ENCODE results near the gene CNPY1. TPM values are rescaled to one million over a fixed set of nuclear protein-coding genes. Genes with fewer than 3 reads are reported as not detected.

Gene CNPY1
- total RNA-seq, 1 donor from 2014 or later = not detected

GRCh38 chr7:155497149-155497901 lies 49.0 kb downstream of the CNPY1 start:
- TF ChIP-seq CTCF (conservative IDR thresholded peaks at IDR 0.05) = no peak
- H3K27me3 Mint-ChIP-seq = peaks cover 81% of the 10 kb centered on the region
- no peaks in the 10 kb centered on the region for H3K4me1 Mint-ChIP-seq (ENCODE audit: unreplicated experiment)
- no peak overlapping the region for H3K27ac Mint-ChIP-seq
- no peaks in the 10 kb centered on the region for H3K9me3 Mint-ChIP-seq
- DNase-seq (ENCODE audit: extremely low spot score, unreplicated experiment) = no peak
- H3K4me3 Mint-ChIP-seq = no peak overlapping the region
- no peaks in the 10 kb centered on the region for H3K36me3 Mint-ChIP-seq

DNA sequence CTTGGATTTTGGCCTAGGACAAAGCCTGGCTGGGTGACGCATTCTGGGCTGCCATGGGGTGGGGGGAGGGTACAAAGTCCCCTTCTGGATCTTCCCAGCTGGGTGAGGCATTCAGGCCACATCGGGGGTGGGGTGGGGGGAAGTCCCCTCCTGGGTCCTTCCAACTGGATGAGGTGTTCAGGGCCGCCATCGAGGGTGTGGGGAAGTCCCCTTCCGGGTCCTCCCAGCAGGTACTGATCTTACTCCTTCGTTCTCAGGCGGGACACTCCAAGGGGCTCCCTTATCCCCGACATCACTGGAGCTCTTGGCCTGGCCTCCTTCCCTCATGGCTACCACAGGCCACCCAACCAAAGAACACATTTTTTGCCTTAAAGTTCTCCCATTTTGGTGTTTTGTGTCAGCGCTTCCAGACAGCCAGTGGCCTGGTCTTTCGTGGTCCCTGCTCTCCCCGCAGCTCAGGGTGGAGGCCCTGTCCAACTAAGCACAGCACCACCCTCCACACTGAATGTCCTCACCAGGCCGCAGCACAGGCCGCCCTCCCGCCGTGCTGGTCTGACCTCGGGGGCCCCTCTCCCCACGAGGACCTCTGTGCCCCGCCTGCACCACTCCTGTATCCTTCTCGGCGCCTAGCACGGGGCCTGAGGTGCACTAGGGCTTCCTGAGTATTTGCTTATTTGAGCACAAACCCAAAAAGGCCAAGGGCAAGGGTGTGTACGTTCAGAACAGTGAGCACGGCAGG lies 49.9 kb downstream of the CNPY1 start:
- DNase-seq (ENCODE audit: extremely low spot score, unreplicated experiment) = no peak
- no peak overlapping the region for H3K4me3 Mint-ChIP-seq
- H3K4me1 Mint-ChIP-seq (ENCODE audit: unreplicated experiment) = no peaks in the 10 kb centered on the region
- H3K27ac Mint-ChIP-seq = no peak overlapping the region
- H3K9me3 Mint-ChIP-seq = no peaks in the 10 kb centered on the region
- peaks cover 81% of the 10 kb centered on the region for H3K27me3 Mint-ChIP-seq
- no peaks in the 10 kb centered on the region for H3K36me3 Mint-ChIP-seq
- TF ChIP-seq CTCF (conservative IDR thresholded peaks at IDR 0.05) = no peak

DNA sequence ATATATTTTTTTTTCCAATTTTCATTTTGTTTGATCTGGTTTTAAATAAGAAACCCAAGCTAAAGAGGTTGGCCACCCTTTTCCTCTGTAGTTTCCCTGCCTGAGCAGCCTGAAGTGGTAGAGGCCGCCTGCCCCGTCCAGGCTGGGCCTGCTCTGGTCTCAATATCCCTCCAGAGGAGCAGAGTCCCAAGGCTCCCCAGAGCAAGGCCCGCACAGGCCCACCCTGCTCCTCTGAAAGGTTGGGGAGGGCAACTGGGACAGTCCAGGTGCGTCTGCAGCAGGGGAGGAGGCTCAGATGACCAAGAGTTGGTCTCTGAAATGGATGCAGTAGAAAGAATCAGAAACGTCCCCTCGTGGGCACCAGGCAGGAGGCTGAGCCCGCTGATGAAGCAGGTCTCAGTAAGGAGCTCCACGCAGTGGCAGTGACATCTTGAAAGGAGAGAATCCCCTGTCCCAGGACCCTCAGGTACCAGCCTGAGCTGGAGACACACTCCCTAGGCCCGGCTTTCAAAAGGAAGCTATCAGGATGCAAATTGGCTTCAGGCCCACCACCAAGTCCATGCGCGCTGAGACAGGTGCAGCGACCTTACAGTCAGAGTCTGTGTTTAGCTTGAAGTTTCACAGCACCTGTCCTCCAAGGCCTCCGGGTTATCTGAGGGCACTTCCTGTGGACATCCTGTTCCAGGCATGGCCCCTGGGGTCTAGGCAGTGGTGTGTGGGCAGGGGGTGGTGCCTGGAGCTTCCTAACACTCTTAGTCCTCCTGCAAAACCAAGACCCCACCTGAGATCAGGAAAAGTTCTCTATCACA lies 50.7 kb downstream of the CNPY1 start:
- Mint-ChIP-seq H3K4me3 (no peak overlapping the region), H3K9me3 (no peaks in the 10 kb centered on the region), H3K36me3 (no peaks in the 10 kb centered on the region), H3K27me3 (peaks cover 81% of the 10 kb centered on the region), H3K4me1 (ENCODE audit: unreplicated experiment) (peaks cover 5% of the 10 kb centered on the region), H3K27ac (no peak overlapping the region)
- no peak for DNase-seq (ENCODE audit: extremely low spot score, unreplicated experiment)
- no peak for TF ChIP-seq CTCF (conservative IDR thresholded peaks at IDR 0.05)

DNA sequence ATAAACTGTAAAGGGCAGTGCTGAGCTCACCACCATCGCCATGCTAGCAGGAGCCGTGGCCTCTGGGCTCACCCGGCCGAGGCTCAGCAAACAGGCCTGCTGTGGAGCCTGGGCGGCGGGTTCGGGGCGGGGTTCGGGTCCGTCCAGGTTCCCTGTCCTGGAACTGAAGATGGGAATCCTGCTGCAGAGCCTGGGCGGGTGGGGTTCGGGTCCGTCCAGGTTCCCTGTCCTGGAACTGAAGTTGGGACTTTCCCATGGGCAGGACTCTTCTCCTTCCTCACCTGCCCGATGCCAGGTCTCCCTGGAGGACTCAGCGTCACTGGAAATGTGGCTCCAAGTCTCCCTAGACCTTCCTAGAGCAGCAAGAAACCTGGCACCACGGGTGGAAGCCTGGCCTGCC lies 51.8 kb downstream of the CNPY1 start:
- H3K27me3 Mint-ChIP-seq = peaks cover 78% of the 10 kb centered on the region
- H3K9me3 Mint-ChIP-seq = no peaks in the 10 kb centered on the region
- no peak for DNase-seq (ENCODE audit: extremely low spot score, unreplicated experiment)
- H3K4me1 Mint-ChIP-seq (ENCODE audit: unreplicated experiment) = peaks cover 5% of the 10 kb centered on the region
- H3K4me3 Mint-ChIP-seq = no peak overlapping the region
- TF ChIP-seq CTCF (conservative IDR thresholded peaks at IDR 0.05) = no peak
- H3K27ac Mint-ChIP-seq = no peak overlapping the region
- no peaks in the 10 kb centered on the region for H3K36me3 Mint-ChIP-seq

DNA sequence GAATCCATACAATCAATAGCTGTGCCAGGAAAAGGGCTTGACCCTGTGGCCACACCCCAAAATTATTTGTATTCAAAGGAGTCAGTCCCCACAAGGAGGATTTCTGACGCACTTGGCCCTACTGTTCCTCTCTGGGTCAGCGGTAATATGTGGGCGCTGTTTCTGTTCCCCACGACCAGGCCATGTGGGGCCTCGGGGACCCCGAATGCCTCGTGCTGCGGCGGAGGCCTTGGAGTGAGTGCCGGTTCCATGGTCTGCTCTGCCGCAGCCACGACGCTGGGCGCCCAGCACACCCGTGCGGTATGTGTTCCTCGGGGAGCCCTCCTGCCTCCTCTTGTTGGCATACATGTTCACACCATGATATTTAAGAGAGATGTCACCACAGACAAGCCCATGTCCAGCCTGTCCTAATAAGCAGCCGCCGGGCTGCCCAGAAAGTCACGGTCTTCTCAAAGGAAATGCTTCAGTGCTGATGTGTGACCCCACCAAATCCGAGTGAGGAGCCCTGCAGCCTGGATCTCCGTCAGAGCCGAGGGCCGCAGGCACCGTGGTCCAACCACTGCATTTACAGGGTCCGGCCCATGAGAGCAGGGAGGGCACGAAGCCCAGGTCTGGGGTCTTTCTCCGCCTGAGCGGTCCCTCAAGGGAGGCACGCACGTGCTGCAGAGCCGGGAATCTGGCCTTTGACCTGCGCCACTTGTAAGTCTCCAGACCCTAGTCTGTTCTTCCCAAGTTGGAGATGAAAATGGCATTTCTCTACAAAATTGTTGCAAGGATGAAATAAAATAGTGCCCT lies 52.4 kb downstream of the CNPY1 start:
- Mint-ChIP-seq H3K9me3 (no peaks in the 10 kb centered on the region), H3K27me3 (peaks cover 77% of the 10 kb centered on the region), H3K36me3 (no peaks in the 10 kb centered on the region)

More for the DNA sequence above, 52.4 kb downstream of the CNPY1 start:
- peaks cover 5% of the 10 kb centered on the region for H3K4me1 Mint-ChIP-seq (ENCODE audit: unreplicated experiment)
- no peak overlapping the region for H3K4me3 Mint-ChIP-seq
- no peak overlapping the region for H3K27ac Mint-ChIP-seq
- no peak for DNase-seq (ENCODE audit: extremely low spot score, unreplicated experiment)
- no peak for TF ChIP-seq CTCF (conservative IDR thresholded peaks at IDR 0.05)
